ENCODE measurements around the gene ABCD4. TPM values are rescaled to one million over a fixed set of nuclear protein-coding genes. Genes with fewer than 3 reads are reported as not detected.
"Not testable (repeated sequence)": the region's sequence is repeated elsewhere in the genome, so short reads cannot be mapped to it uniquely, and the experiment has no call there.

The ABCD4 gene
- total and polyA plus RNA-seq, 3 experiments from 2014 or later, result 25.0 to 40.5 (median 38.2) TPM

- H3K27me3 ChIP-seq (ENCODE audit: insufficient read depth, low read length, poor library complexity, severe bottlenecking), result no peaks in the 10 kb centered on the region
- no peak for DNase-seq
- no peak overlapping the region for H3K27ac Mint-ChIP-seq
- peaks cover 0 to 9% of the 10 kb centered on the region in 2 donors for H3K27me3 Mint-ChIP-seq
- H3K4me1 Mint-ChIP-seq, result no peaks in the 10 kb centered on the region
- H3K9me3 Mint-ChIP-seq, result peaks cover 0 to 12% (median 7%) of the 10 kb centered on the region in 5 donors
- H3K9me3 ChIP-seq (ENCODE audit: low read length), result peaks cover 4% of the 10 kb centered on the region
- peaks cover 5 to 14% (median 12%) of the 10 kb centered on the region in 3 donors for H3K36me3 Mint-ChIP-seq
- no peak overlapping the region for H3K4me3 Mint-ChIP-seq
- H3K27ac ChIP-seq (ENCODE audit: low read depth, low read length), result no peak overlapping the region
- H3K4me1 ChIP-seq (ENCODE audit: insufficient read depth, low read length), result no peaks in the 10 kb centered on the region
- no peaks in the 10 kb centered on the region for H3K36me3 ChIP-seq (ENCODE audit: insufficient read depth, low read length)
- POLR2A ChIA-PET, result no interaction called here
- H3K4me3 ChIP-seq (ENCODE audit: low read length), result no peak overlapping the region
- CTCF ChIA-PET, result interaction anchor here (1.0 to 1.2 kb wide), 4 partner anchors 15 to 26 kb away, joined by 4 to 5 read pairs (median 4); no protein-coding TSS in a partner anchor
Observed at GRCh38 chr14:74278080-74278479, 24.7 kb downstream of the ABCD4 start.

DNA sequence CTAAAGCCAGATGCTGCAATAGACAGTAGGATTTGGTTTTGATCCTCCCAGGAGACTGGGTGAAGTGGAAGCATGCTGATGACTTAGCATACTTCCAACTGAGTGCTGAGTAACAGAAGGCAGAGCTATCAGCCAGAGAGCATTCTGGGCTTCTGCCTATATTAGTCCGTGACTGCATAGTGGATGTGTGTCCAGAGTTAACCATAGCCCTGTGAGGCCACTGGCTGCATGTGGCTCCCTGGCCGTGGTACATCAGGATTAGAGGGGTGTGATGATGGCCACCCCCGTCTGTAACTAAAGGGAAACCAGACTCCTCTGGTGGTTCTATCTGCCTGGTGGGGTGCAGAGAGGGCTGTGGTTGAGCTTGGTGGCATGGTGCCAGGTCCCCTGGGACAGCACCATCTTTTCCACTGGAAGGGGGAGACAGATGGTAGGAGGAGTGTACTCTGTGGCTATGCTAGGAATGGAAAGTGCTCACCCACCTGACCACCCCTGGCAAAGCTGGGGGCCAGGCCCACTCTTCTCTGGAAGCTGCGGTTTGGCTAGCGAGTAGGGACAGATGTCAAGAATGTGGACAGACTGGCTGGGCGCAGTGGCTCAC is 27.4 kb downstream of the ABCD4 start:
- Mint-ChIP-seq H3K4me3 (no peak overlapping the region), H3K27me3 (peaks cover 7 to 24% of the 10 kb centered on the region in 2 donors), H3K27ac (peak overlapping the region in 1 of 8 donors; percentile 15), H3K9me3 (peaks cover 0 to 10% (median 5%) of the 10 kb centered on the region in 5 donors), H3K4me1 (no peaks in the 10 kb centered on the region), H3K36me3 (peaks cover 0 to 3% (median 1%) of the 10 kb centered on the region in 3 donors)
- CTCF ChIA-PET, result no interaction called here
- peak in 1 of 5 donors; percentile 29 for DNase-seq
- H3K36me3 ChIP-seq (ENCODE audit: insufficient read depth, low read length), result no peaks in the 10 kb centered on the region
- POLR2A ChIA-PET, result no interaction called here
- H3K4me3 ChIP-seq (ENCODE audit: low read length), result no peak overlapping the region
- H3K27ac ChIP-seq (ENCODE audit: low read depth, low read length), result no peak overlapping the region
- H3K9me3 ChIP-seq (ENCODE audit: low read length), result peaks cover 4% of the 10 kb centered on the region
- H3K27me3 ChIP-seq (ENCODE audit: insufficient read depth, low read length, poor library complexity, severe bottlenecking), result no peaks in the 10 kb centered on the region
- H3K4me1 ChIP-seq (ENCODE audit: insufficient read depth, low read length), result no peaks in the 10 kb centered on the region

DNA sequence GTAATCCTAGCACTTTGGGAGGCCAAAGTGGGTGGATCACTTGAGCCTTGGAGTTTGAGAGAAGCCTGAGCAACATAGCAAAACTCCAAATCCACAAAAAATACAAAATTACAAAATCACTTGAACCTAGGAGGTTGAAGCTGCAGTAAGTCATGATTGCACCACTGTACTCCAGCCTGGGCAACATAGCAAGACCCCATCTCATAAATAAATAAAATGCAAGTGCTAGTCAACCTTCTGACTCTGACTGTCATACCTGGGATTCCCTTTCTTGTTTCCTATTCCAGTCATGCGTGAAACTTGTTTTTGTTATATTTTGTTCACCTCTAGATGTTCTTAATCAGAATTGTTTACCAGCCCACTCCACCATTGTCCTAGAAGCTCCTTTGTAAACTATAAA is 31.4 kb downstream of the ABCD4 start:
- no peaks in the 10 kb centered on the region for H3K36me3 ChIP-seq (ENCODE audit: insufficient read depth, low read length)
- Mint-ChIP-seq H3K27ac (no peak overlapping the region), H3K36me3 (no peaks in the 10 kb centered on the region), H3K27me3 (peaks cover 7 to 27% of the 10 kb centered on the region in 2 donors), H3K9me3 (no peaks in the 10 kb centered on the region), H3K4me3 (no peak overlapping the region), H3K4me1 (no peaks in the 10 kb centered on the region)
- no peaks in the 10 kb centered on the region for H3K9me3 ChIP-seq (ENCODE audit: low read length)
- H3K27ac ChIP-seq (ENCODE audit: low read depth, low read length), result no peak overlapping the region
- ChIA-PET CTCF (no interaction called here), POLR2A (no interaction called here)
- H3K27me3 ChIP-seq (ENCODE audit: insufficient read depth, low read length, poor library complexity, severe bottlenecking), result no peaks in the 10 kb centered on the region
- no peak overlapping the region for H3K4me3 ChIP-seq (ENCODE audit: low read length)
- H3K4me1 ChIP-seq (ENCODE audit: insufficient read depth, low read length), result no peaks in the 10 kb centered on the region
- DNase-seq, result no peak

- not testable (repeated sequence) for H3K4me3 ChIP-seq (ENCODE audit: low read length); H3K4me3 Mint-ChIP-seq; H3K4me1 Mint-ChIP-seq; H3K27me3 ChIP-seq (ENCODE audit: insufficient read depth, low read length, poor library complexity, severe bottlenecking); H3K9me3 ChIP-seq (ENCODE audit: low read length); H3K27ac ChIP-seq (ENCODE audit: low read depth, low read length); H3K27ac Mint-ChIP-seq; H3K36me3 Mint-ChIP-seq; H3K9me3 Mint-ChIP-seq; H3K4me1 ChIP-seq (ENCODE audit: insufficient read depth, low read length); H3K36me3 ChIP-seq (ENCODE audit: insufficient read depth, low read length)
- DNase-seq, result peak in 1 of 5 donors; percentile 25
- ChIA-PET POLR2A (interaction anchor here (0.7 kb wide), 1 partner anchor 847 kb away, joined by 3 read pairs; no protein-coding TSS in a partner anchor), CTCF (interaction anchor here (1.1 to 2.3 kb wide), 3 partner anchors 12 to 29 kb away, joined by 3 to 6 read pairs (median 4); no protein-coding TSS in a partner anchor)
- H3K27me3 Mint-ChIP-seq, result peaks cover 9 to 27% of the 10 kb centered on the region in 2 donors
Observed at GRCh38 chr14:74270382-74271177, 32.2 kb downstream of the ABCD4 start.

DNA sequence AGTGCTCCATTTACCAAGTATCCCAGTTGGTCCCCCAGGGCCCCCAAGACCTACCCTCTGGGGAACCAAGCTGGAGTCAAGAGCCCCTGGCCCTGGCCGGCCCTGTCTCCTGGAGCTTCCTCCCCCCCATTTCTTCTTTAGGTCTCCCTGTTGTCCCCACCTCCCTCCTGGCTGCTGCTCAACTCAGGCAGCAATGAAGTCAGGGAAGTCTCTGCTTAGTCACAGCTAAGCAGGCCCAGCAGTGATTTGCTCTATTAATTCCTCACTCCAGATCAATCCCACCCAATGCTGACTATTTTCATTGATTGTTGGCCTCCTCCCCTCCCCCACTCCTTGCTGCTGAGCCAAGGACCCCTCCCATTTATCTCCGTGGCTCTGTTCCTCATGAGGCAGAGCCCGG is 35.1 kb downstream of the ABCD4 start:
- Histone ChIP-seq H3K36me3 (ENCODE audit: insufficient read depth, low read length) (no peaks in the 10 kb centered on the region), H3K27me3 (ENCODE audit: insufficient read depth, low read length, poor library complexity, severe bottlenecking) (no peaks in the 10 kb centered on the region), H3K4me3 (ENCODE audit: low read length) (no peak overlapping the region), H3K27ac (ENCODE audit: low read depth, low read length) (no peak overlapping the region), H3K9me3 (ENCODE audit: low read length) (no peaks in the 10 kb centered on the region), H3K4me1 (ENCODE audit: insufficient read depth, low read length) (no peaks in the 10 kb centered on the region)
- DNase-seq, result no peak
- Mint-ChIP-seq H3K27ac (peak overlapping the region in 1 of 8 donors; percentile 87), H3K4me1 (no peaks in the 10 kb centered on the region), H3K36me3 (no peaks in the 10 kb centered on the region), H3K9me3 (no peaks in the 10 kb centered on the region), H3K27me3 (peaks cover 11 to 22% of the 10 kb centered on the region in 2 donors), H3K4me3 (no peak overlapping the region)
- ChIA-PET CTCF (no interaction called here), POLR2A (no interaction called here)

- no peaks in the 10 kb centered on the region for H3K4me1 ChIP-seq (ENCODE audit: insufficient read depth, low read length)
- no peak overlapping the region for H3K4me3 ChIP-seq (ENCODE audit: low read length)
- H3K27ac ChIP-seq (ENCODE audit: low read depth, low read length), result no peak overlapping the region
- ChIA-PET CTCF (no interaction called here), POLR2A (no interaction called here)
- no peak for DNase-seq
- Mint-ChIP-seq H3K4me1 (no peaks in the 10 kb centered on the region), H3K27me3 (peaks cover 5 to 7% of the 10 kb centered on the region in 2 donors), H3K36me3 (no peaks in the 10 kb centered on the region), H3K4me3 (no peak overlapping the region), H3K9me3 (no peaks in the 10 kb centered on the region), H3K27ac (no peak overlapping the region)
- no peaks in the 10 kb centered on the region for H3K27me3 ChIP-seq (ENCODE audit: insufficient read depth, low read length, poor library complexity, severe bottlenecking)
- no peaks in the 10 kb centered on the region for H3K9me3 ChIP-seq (ENCODE audit: low read length)
- no peaks in the 10 kb centered on the region for H3K36me3 ChIP-seq (ENCODE audit: insufficient read depth, low read length)
Observed at GRCh38 chr14:74265301-74265965, 37.3 kb downstream of the ABCD4 start.

DNA sequence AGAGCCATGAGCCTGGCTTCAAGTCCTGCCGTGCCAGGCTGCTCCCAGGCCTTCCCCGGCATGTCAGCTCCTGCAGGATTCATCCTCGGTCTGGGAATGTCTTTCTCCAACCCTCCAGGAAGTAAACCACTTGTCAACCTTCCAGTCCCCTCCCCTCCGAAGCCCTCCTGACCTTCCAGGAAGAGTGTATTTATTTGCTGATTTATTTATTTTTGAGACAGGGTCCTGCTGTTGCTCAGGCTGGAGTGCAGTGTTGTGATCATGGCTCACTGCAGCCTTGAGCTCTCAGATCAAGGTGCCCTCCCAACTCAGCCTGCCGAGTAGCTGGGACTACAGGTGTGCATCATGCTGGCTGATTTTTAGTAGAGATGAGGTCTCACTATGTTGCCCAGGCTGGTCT is 38.8 kb downstream of the ABCD4 start:
- CTCF ChIA-PET, result interaction anchor here (1.6 kb wide), 1 partner anchor 14 kb away, joined by 4 read pairs; no protein-coding TSS in a partner anchor
- DNase-seq, result no peak
- Mint-ChIP-seq H3K27me3 (peaks cover 5 to 6% of the 10 kb centered on the region in 2 donors), H3K9me3 (no peaks in the 10 kb centered on the region), H3K4me3 (no peak overlapping the region), H3K27ac (no peak overlapping the region), H3K36me3 (no peaks in the 10 kb centered on the region), H3K4me1 (no peaks in the 10 kb centered on the region)
- POLR2A ChIA-PET, result no interaction called here
- Histone ChIP-seq H3K4me3 (ENCODE audit: low read length) (no peak overlapping the region), H3K4me1 (ENCODE audit: insufficient read depth, low read length) (no peaks in the 10 kb centered on the region), H3K27ac (ENCODE audit: low read depth, low read length) (no peak overlapping the region), H3K9me3 (ENCODE audit: low read length) (no peaks in the 10 kb centered on the region), H3K36me3 (ENCODE audit: insufficient read depth, low read length) (no peaks in the 10 kb centered on the region), H3K27me3 (ENCODE audit: insufficient read depth, low read length, poor library complexity, severe bottlenecking) (no peaks in the 10 kb centered on the region)

- CTCF ChIA-PET, result interaction anchor here (1.6 kb wide), 1 partner anchor 15 kb away, joined by 4 read pairs; no protein-coding TSS in a partner anchor
- Mint-ChIP-seq H3K36me3 (no peaks in the 10 kb centered on the region), H3K27me3 (peaks cover 4 to 5% of the 10 kb centered on the region in 2 donors), H3K9me3 (no peaks in the 10 kb centered on the region), H3K27ac (peak overlapping the region in 1 of 8 donors; percentile 58), H3K4me3 (no peak overlapping the region), H3K4me1 (no peaks in the 10 kb centered on the region)
- Histone ChIP-seq H3K27me3 (ENCODE audit: insufficient read depth, low read length, poor library complexity, severe bottlenecking) (peaks cover 5% of the 10 kb centered on the region), H3K9me3 (ENCODE audit: low read length) (no peaks in the 10 kb centered on the region), H3K27ac (ENCODE audit: low read depth, low read length) (no peak overlapping the region), H3K36me3 (ENCODE audit: insufficient read depth, low read length) (no peaks in the 10 kb centered on the region), H3K4me3 (ENCODE audit: low read length) (no peak overlapping the region), H3K4me1 (ENCODE audit: insufficient read depth, low read length) (no peaks in the 10 kb centered on the region)
- no peak for DNase-seq
- POLR2A ChIA-PET, result no interaction called here
Observed at GRCh38 chr14:74263181-74263580, 39.6 kb downstream of the ABCD4 start.

All from CD8-positive, alpha-beta memory T cell (primary cell).